ENCODE measurements around the gene CDH4.

DNA sequence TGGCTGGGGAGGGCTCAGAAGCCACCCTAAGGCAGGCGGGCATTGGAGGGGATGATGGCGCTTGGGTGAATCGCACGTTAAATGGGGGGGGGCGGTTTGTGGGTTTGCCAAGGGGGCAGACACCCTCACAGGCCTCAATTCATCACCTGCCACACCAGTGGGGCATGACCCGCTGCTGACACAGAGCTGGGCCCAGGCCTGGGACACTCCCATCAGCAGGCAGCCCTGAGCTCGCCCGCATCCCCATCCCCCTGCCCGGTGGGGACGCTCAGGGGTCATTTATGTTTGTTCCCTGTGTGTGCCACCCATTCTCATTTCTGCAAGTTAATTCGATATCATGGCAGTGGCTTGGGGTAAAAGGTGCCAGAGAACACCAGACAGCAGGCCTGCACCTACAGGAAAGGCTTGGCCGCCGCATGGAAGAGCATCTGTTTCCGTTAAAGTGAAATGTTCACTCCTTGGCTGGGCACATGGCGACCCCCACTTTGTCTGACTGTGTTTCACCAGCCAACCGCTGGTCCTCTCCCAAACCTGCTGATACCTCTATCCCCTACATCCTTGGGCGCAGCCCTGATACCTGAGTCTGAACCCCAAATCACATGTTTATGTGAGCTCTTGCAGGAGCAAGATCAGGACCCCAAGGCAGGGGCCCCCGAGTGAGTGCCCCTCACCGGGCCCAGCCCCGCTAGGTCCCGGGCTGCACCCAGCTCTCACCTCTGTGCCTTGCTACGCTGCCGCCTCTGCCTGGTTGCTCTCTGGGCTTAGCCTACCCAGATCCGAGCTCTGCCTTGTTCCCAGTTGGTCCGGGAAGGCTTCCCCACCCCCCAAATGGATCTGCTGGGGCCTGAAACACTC is 564.8 kb downstream of the CDH4 start:
- TF ChIP-seq, protein P1, sequence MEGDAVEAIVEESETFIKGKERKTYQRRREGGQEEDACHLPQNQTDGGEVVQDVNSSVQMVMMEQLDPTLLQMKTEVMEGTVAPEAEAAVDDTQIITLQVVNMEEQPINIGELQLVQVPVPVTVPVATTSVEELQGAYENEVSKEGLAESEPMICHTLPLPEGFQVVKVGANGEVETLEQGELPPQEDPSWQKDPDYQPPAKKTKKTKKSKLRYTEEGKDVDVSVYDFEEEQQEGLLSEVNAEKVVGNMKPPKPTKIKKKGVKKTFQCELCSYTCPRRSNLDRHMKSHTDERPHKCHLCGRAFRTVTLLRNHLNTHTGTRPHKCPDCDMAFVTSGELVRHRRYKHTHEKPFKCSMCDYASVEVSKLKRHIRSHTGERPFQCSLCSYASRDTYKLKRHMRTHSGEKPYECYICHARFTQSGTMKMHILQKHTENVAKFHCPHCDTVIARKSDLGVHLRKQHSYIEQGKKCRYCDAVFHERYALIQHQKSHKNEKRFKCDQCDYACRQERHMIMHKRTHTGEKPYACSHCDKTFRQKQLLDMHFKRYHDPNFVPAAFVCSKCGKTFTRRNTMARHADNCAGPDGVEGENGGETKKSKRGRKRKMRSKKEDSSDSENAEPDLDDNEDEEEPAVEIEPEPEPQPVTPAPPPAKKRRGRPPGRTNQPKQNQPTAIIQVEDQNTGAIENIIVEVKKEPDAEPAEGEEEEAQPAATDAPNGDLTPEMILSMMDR (conservative IDR thresholded peaks at IDR 0.05): no peak
- no peak for TF ChIP-seq ZFX (IDR thresholded peaks at IDR 0.05)

Data from C4-2B (cell line).